ENCODE results near the gene SLC7A7. TPM values are rescaled to one million over a fixed set of nuclear protein-coding genes. Genes with fewer than 3 reads are reported as not detected.

SLC7A7 gene
- total and polyA plus RNA-seq, 9 of the 15 experiments (the other 6 are each of a cell fraction or from before 2014, with no cell fraction given): 0.07 to 0.68 (median 0.41) TPM

DNA sequence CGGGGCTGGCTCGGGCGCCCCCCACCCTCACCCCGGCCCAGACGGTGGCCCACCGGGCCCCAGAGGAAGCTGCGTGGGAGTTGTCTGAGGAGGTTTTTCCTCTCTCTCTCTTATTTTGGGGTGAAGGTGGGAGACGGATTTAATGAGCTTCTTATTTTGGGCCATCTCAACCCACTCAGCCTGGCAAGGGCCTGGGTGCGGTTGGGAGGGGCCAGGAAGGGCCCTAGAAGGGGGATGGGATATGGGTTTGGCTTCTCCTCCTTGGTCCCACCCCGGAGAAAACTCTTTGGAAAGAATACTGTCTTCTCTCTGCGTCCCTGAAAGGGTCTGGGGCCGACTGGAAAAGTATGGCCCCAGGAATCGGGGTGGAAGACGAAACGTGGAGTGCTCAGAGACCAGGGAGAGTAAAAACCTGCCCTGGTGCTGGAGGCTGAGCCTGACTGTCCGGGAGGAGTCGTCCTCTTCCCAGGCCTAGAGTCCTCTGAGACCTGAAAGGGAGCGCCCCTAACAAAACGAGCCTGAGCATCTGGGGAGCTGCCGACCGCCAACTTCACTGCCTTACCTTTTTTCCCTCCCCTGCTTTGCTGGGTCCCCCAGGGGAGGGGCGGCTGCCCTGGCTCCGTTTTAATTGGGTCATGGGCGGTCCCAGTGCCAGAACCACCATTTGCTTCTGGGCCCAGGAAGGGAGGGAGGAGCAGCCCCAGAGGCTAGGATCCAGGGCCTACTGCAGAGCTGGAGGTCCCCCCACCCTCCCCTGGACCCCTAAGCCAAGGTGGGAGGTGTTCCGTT is 22.7 kb upstream of the SLC7A7 start:
- no peaks in the 10 kb centered on the region for H3K9me3 ChIP-seq (replicated peaks; ENCODE audit: control insufficient read depth, insufficient read depth, low read depth, low read length)
- in situ Hi-C loops (cut with MboI): no loop called here
- TF ChIP-seq HCFC1 (IDR thresholded peaks at IDR 0.05; ENCODE audit: low read depth, low read length) (no peak), TSHZ1 (CRISPR knock-in tag; IDR thresholded peaks at IDR 0.05) (no peak), POLR2G (IDR thresholded peaks at IDR 0.05; ENCODE audit: low read depth, low read length) (peak; percentile 25; the same call in 1 of the 2 replicates)
- H2AFZ ChIP-seq (ENCODE audit: low read depth, low read length): no peak overlapping the region
- intact Hi-C loops (cut with micrococcal nuclease): no loop called here
- POLR2A ChIA-PET: interaction anchor here (0.8 to 1.5 kb wide), 6 partner anchors 8 to 41 kb away, joined by 3 to 10 read pairs (median 4); partner anchors contain the start of genes LRP10 and MRPL52
- no peak overlapping the region for H3K27ac ChIP-seq (ENCODE audit: extremely low read depth, low read depth, low read length)
- H3K4me1 ChIP-seq (replicated peaks in 1 of 2; ENCODE audit: control insufficient read depth in 2 of 2, insufficient read depth in 2 of 2, low read length in 2 of 2): peaks cover 0 to 14% of the 10 kb centered on the region in 2 experiments; a peak in 1 of 5 replicates
- no peaks in the 10 kb centered on the region for H3K9me1 ChIP-seq (ENCODE audit: control insufficient read depth, insufficient read depth, low read length)
- H3K9ac ChIP-seq (ENCODE audit: insufficient read depth in 1 of 2, low read depth in 2 of 2, low read length in 2 of 2): peak overlapping the region in 1 of 2 experiments; percentile 31; a peak in 1 of 4 replicates
- CTCF ChIA-PET (ENCODE audit: low intra/inter-chr PET ratio): no interaction called here
- ATAC-seq (no peak), FAIRE-seq (no peak), DNase-seq (ENCODE audit: extremely low read depth in 1 of 4, low spot score in 3 of 4) (no peak)
- H3K4me2 ChIP-seq (ENCODE audit: insufficient read depth, low read length): no peak overlapping the region
- H3K36me3 ChIP-seq (ENCODE audit: control insufficient read depth, insufficient read depth, low read length): peaks cover 28% of the 10 kb centered on the region; the same call in 2 of the 3 replicates
- no peak overlapping the region for H3K4me3 ChIP-seq
- H3K79me2 ChIP-seq (ENCODE audit: control insufficient read depth, insufficient read depth, low read length): no peaks in the 10 kb centered on the region
- no peaks in the 10 kb centered on the region for H4K20me1 ChIP-seq (replicated peaks; ENCODE audit: control insufficient read depth, insufficient read depth, low read length)
- no TSS peak for BruUV-seq (replicated peaks)
- H3K27me3 ChIP-seq (ENCODE audit: control insufficient read depth in 2 of 2, insufficient read depth in 2 of 2, low read length in 2 of 2): no peaks in the 10 kb centered on the region
- 80% methylated on average over 19 of the region's 25 CpGs for WGBS (ENCODE audit: insufficient coverage, low coverage, missing lambda C conversion rate)
